Thyroid gland (tissue), 4 donors: ENCODE results near the gene PLXDC2. TPM values are rescaled to one million over a fixed set of nuclear protein-coding genes. Genes with fewer than 3 reads are reported as not detected.

ENCODE experiments used
- DNase-seq, 2 donors: peaks; one replicate each; pipeline ENCODE4 v3.0.0-alpha.2; 2019
- H3K27ac ChIP-seq, 3 donors: fragments of 200-600 bp; sonication (generic); 1 replicate in 2 of 3; 2 replicates in 1 of 3; pipeline ENCODE4 v1.5.1; 2016 to 2019; ENCODE audit warnings: mild to moderate bottlenecking in 1 of 3, moderate library complexity in 1 of 3
- H3K27me3 ChIP-seq: fragments of 200-600 bp; sonication (generic); one replicate; pipeline ENCODE4 v1.5.1; 2019
- H3K36me3 ChIP-seq, 2 donors: fragments of 200-600 bp; sonication (generic); one replicate each; pipeline ENCODE4 v1.5.1; 2016 to 2019
- H3K4me1 ChIP-seq, 2 donors: fragments of 200-600 bp; sonication (generic); one replicate each; pipeline ENCODE4 v1.5.1; 2017 to 2019
- H3K4me3 ChIP-seq, 3 donors: fragments of 200-600 bp; sonication (generic); replicated peaks in 1 of 3; 1 replicate in 2 of 3; 2 replicates in 1 of 3; pipeline ENCODE4 v1.5.1; 2016; ENCODE audit warnings: mild to moderate bottlenecking in 1 of 3
- H3K9me3 ChIP-seq: fragments of 200-600 bp; sonication (generic); one replicate; pipeline ENCODE4 v1.5.1; 2017
- POLR2A ChIP-seq, 2 donors: fragments of 450-650 bp; IDR thresholded peaks; one replicate each; pipeline ENCODE4 v1.6.1; 2017; ENCODE audit warnings: antibody characterized with exemption in 2 of 2, mild to moderate bottlenecking in 2 of 2, moderate library complexity in 1 of 2
- WGBS, 2 donors: methylation state at CpG; one replicate each; pipeline ENCODE4 v1.1.5; 2017; 5-methylcytosine and 5-hydroxymethylcytosine counted together
- intact Hi-C: fragments of 100-400 bp; cut with DNase I; formaldehyde crosslinking; loops from one replicate; pipeline ENCODE4 v1.15.1; 2023
- total RNA-seq, 4 donors: library from RNA; depleted of rRNA; stranded (reverse); fragments of >200 nt; gene quantifications; one replicate each; pipeline ENCODE4 v1.2.3, GENCODE V29; 2016
- TF ChIP-seq, protein P1 (sequence below), 6 experiments: fragments of 200-600 bp in 3 of 6; fragments of 450-650 bp in 3 of 6; sonication (generic) in 3 of 6; IDR thresholded peaks; one replicate each; pipeline ENCODE4 v1.5.1; 2016 to 2019; ENCODE audit warnings: antibody characterized with exemption in 6 of 6, mild to moderate bottlenecking in 2 of 6, inconsistent platforms in 1 of 6, moderate library complexity in 1 of 6

The PLXDC2 gene
- total RNA-seq, 4 donors from 2014 or later: 44.6 to 91.0 (median 47.6) TPM

DNA sequence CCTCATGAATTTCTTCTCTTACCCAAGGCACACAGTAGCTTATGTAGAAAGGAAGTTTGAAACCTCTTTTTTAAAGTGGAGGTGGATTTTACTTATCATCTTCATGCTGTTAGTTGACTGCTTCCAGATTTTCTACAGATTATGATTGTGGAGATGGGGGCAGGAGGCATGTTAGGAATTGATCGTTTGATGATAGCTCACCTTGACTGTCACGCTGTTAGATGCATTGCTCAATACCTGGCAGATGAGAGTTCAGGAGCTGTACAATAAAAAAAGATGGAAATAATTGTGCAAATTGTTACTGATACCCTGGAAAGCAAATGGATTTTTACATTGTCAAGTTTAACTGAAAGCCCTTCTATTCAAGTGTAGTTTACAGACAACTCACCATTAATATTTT lies 340.3 kb downstream of the PLXDC2 start:
- no peak for DNase-seq
- Histone ChIP-seq H3K27me3 (no peaks in the 10 kb centered on the region), H3K4me3 (no peak overlapping the region), H3K36me3 (no peaks in the 10 kb centered on the region), H3K9me3 (no peaks in the 10 kb centered on the region), H3K4me1 (no peaks in the 10 kb centered on the region), H3K27ac (no peak overlapping the region)
- intact Hi-C loops: no loop called here
- TF ChIP-seq, protein P1, sequence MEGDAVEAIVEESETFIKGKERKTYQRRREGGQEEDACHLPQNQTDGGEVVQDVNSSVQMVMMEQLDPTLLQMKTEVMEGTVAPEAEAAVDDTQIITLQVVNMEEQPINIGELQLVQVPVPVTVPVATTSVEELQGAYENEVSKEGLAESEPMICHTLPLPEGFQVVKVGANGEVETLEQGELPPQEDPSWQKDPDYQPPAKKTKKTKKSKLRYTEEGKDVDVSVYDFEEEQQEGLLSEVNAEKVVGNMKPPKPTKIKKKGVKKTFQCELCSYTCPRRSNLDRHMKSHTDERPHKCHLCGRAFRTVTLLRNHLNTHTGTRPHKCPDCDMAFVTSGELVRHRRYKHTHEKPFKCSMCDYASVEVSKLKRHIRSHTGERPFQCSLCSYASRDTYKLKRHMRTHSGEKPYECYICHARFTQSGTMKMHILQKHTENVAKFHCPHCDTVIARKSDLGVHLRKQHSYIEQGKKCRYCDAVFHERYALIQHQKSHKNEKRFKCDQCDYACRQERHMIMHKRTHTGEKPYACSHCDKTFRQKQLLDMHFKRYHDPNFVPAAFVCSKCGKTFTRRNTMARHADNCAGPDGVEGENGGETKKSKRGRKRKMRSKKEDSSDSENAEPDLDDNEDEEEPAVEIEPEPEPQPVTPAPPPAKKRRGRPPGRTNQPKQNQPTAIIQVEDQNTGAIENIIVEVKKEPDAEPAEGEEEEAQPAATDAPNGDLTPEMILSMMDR (IDR thresholded peaks at IDR 0.05): no peak
- TF ChIP-seq POLR2A (IDR thresholded peaks at IDR 0.05): no peak
- WGBS, 2 donors: 90 to 94% methylated on average over 2 of the region's 2 CpGs

DNA sequence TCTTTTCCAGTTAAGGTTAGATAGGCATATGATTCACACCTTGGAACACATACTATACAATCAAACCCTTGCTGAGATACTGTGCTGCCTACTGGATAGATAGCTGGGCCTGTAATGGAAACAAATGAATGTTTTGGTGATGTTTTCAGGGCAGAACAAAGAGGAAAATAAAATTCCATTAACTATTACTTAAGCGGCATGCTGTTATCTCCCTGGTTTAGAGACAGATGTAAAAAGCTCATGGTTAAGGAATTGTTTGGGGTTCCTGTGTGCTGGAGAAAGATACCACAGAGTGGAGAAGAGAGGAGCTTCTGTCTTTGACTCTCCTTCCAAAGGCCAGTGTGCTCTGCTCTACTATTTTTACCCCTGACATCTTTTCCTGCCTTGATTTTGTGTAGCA lies 341.1 kb downstream of the PLXDC2 start:
- no peaks in the 10 kb centered on the region for H3K4me1 ChIP-seq
- TF ChIP-seq POLR2A (IDR thresholded peaks at IDR 0.05): no peak
- TF ChIP-seq, protein P1 (IDR thresholded peaks at IDR 0.05): no peak
- no peak overlapping the region for H3K27ac ChIP-seq
- H3K4me3 ChIP-seq: no peak overlapping the region
- no peak for DNase-seq
- no peaks in the 10 kb centered on the region for H3K36me3 ChIP-seq
- H3K27me3 ChIP-seq: no peaks in the 10 kb centered on the region
- 86 to 93% methylated on average over 1 of the region's 1 CpG for WGBS, 2 donors
- intact Hi-C loops: no loop called here
- no peaks in the 10 kb centered on the region for H3K9me3 ChIP-seq

DNA sequence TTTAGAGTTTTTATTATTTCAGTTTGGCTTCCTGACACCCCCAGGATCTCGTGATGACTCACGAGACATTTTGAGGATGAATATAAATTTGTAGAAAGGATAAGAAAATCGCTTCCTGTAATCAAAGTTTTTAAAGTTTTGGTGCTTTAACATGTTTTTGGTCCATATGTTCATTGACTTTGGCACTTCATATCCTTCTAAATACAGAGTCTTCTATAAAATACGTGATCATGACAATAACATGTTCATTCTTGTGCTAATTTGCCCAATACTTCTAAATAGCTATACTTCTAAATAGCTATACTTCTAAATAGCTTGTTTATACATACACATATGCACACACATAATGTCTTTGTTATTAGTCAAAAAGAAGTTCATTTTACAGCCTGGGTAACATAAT lies 341.9 kb downstream of the PLXDC2 start:
- 90 to 94% methylated on average over 4 of the region's 4 CpGs for WGBS, 2 donors
- Histone ChIP-seq H3K9me3 (no peaks in the 10 kb centered on the region), H3K27ac (no peak overlapping the region), H3K27me3 (no peaks in the 10 kb centered on the region), H3K4me1 (no peaks in the 10 kb centered on the region), H3K36me3 (no peaks in the 10 kb centered on the region), H3K4me3 (no peak overlapping the region)
- TF ChIP-seq POLR2A (IDR thresholded peaks at IDR 0.05): no peak
- TF ChIP-seq, protein P1 (IDR thresholded peaks at IDR 0.05): no peak
- intact Hi-C loops: no loop called here
- DNase-seq: no peak

DNA sequence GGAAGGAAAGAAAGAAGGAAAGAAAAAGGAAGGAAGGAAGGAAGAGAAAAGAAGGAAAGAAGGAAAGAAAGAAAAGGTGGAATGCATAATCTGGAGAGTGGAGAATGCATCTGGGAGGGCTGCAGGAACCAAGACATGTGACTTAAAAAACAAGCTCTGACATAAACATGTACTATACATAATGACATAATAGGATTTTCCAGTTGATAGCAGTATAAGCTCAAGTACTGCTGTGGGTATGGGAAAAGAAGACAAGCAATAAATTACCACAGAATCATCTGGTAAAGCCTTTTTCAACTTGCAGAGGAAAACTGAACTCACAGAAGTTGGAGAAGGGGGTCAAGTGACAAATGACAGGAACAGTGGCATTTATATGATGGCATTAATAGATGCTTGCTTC lies 345.9 kb downstream of the PLXDC2 start:
- Histone ChIP-seq H3K9me3 (no peaks in the 10 kb centered on the region), H3K4me3 (no peak overlapping the region), H3K4me1 (no peaks in the 10 kb centered on the region), H3K36me3 (no peaks in the 10 kb centered on the region), H3K27ac (no peak overlapping the region), H3K27me3 (no peaks in the 10 kb centered on the region)
- no peak for TF ChIP-seq POLR2A (IDR thresholded peaks at IDR 0.05)
- TF ChIP-seq, protein P1 (IDR thresholded peaks at IDR 0.05): no peak
- intact Hi-C loops: no loop called here
- no peak for DNase-seq

DNA sequence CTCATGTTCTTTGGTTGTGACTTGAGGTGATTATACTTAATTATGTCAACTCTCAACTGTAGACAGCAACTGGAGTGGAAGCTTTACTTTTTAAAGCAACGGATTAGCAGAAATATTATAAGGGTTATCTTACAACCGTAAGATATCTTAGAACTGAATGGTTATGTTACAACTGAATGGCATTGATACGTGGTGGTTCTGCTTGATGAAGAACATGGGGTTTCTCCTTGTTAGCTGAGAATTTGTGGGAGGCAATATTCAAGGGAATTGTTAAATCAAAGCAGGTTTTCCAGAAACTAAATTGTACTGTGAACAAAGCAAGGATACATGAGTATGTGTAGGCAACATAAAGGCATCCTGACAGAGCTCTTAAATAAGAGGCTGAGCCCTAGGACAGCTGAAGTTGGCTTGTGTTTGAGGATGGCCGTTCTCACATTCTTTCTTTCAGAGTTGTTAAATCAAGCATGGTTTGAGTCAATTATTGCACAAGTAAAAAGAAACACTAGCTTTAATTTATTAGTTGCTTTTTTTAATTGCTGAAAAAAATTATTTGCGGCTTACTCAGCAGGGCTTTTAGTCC lies 350.0 kb downstream of the PLXDC2 start:
- DNase-seq: no peak
- Histone ChIP-seq H3K4me1 (no peaks in the 10 kb centered on the region), H3K27me3 (no peaks in the 10 kb centered on the region), H3K36me3 (no peaks in the 10 kb centered on the region), H3K4me3 (no peak overlapping the region), H3K27ac (no peak overlapping the region), H3K9me3 (no peaks in the 10 kb centered on the region)
- intact Hi-C loops: no loop called here
- TF ChIP-seq, protein P1 (IDR thresholded peaks at IDR 0.05): no peak
- no peak for TF ChIP-seq POLR2A (IDR thresholded peaks at IDR 0.05)
- WGBS, 2 donors: 87 to 90% methylated on average over 5 of the region's 5 CpGs
